IPS-NIHi7 (cell line): Measurements from ENCODE around the gene LMTK3.

Experiments used
- DNase-seq: peaks from one replicate; pipeline ENCODE4 v3.0.0; 2012; ENCODE audit warnings: mixed read lengths; ENCODE audit errors: extremely low spot score

LMTK3 gene

DNA sequence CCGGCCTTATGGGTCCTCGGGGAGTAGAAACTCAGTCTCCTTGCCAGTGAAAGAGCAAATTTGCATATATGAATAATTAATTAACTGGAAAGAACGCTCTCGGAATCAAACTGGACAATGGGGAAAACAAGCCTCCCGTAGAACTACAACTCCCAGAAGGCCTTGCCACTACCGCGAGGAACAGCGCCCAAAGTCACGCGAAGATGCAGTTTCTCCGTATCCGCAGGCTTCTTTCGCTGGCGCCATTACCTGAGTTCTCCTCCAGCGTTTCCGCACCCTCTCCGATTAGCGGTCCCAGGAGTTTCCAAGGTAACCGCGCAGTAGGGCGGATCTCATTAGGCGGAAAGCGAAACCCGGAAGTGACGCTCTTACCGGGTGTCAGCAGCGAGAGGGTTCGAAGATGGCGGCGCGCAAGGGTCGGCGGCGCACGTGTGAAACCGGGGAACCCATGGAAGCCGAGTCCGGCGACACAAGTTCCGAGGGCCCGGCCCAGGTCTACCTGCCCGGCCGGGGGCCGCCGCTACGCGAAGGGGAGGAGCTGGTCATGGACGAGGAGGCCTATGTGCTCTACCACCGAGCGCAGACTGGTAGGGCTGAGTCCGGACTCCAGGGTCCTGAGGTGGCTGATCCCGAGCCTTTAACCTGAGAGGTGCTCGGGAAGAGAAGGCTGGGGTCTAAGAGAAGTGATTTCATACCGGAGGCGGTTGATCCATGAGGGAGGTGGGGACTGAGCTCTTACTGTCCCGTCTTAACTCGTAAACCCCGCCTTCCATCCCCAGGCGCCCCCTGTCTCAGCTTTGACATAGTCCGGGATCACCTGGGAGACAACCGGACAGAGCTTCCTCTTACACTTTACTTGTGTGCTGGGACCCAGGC, 65.8 kb downstream of the LMTK3 start, which contains the start of gene GRWD1:
Gene GRWD1, plus strand, starts transcription at position 378 of the 876 bp plus-strand sequence. Its CDS starts 23 bp downstream, at position 401.
- peak; percentile 93 for DNase-seq

DNA sequence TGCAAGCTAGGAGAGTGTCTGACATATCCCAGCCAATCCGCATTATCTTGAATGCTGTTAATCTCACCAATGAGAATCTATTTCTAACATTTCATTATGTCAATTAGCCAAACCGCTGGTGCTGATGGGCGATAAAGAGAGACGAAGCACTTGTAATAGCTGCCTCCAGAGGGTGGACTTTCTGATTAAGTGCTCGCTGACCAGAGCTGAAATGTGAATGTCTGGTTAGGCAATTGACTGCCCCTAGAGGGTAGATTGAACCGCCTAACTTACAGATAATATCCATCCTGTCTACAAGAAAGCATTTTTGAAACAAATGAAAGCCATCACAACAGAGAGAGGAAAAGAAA, 66.4 kb downstream of the LMTK3 start:
- DNase-seq: peak; percentile 71

DNA sequence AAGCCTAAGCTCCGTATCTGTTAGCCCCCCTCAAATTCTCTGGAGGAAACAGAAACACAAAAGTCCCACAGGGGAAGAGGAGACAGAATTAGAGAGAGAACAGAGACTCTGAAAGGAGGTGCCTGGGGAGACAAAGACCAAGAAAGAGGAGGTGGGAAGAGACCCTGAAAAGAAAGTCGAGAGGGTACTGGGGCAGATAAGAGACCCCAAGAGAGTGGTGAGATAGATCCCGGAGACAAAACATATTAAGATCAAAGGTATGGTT, 66.8 kb downstream of the LMTK3 start:
- no peak for DNase-seq

DNA sequence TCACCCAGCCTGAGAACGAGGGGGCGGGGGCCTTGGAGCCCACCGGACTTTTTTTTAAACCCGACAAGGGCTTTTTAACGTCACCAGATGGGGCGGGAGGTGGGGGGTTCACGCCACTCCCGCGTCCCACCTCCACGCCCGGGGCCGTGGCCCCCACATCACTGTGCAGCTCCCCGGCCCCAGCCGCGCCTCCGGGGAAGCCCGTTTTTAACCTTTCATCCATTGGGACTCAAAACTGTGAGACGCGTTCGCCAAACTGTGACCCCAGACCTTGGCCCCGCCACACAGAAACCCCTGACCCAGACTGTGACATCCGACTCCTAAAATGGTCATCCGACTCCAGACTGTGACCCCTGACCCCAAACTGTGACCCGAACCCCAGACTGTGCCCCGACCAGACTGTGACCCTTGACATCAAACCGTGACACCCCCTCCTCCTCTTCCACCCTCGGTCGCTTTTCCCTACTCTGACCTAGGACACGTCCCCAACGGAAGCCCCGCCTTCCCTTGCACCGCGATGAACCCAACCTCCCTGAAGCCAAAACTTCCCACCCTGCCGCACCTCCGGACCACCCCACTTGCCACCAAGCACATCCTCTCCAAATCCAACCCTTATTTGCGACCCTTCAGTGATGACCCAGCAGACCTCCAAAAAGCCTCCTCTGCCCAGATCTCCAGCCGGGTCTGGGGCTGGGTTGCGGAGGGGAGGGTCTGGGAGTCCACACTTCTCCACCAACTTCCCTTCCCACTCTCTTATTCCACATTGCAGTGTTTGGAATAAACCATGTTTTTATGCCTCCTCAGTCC, 67.3 kb downstream of the LMTK3 start:
- no peak for DNase-seq

DNA sequence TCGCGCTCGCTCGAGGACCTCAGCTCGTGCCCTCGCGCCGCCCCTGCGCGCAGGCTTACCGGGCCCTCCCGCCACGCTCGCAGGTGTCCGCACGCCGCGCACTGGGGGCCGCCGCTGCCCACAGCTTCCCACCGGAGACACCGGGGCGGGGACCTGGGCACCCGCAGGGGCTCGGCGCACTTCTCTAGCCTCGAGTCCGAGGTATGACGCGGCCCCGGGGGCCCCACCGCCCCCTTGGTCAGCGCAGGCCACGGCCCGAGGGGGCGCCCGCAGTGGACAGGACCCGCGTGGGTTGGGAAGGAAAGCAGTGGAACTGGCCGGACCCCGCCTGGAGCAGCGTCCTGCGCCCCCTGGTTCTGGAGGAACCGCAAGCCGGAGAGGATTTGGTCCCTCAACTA, 67.9 kb downstream of the LMTK3 start:
- no peak for DNase-seq

DNA sequence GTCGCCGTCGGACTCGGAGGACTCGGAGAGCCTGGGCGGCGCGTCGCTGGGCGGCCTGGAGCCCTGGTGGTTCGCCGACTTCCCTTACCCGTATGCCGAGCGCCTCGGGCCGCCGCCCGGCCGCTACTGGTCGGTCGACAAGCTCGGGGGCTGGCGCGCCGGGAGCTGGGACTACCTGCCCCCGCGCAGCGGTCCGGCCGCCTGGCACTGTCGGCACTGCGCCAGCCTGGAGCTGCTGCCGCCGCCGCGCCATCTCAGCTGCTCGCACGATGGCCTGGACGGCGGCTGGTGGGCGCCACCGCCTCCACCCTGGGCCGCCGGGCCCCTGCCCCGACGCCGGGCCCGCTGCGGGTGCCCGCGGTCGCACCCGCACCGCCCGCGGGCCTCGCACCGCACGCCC, 68.4 kb downstream of the LMTK3 start:
- peak; percentile 34 for DNase-seq

DNA sequence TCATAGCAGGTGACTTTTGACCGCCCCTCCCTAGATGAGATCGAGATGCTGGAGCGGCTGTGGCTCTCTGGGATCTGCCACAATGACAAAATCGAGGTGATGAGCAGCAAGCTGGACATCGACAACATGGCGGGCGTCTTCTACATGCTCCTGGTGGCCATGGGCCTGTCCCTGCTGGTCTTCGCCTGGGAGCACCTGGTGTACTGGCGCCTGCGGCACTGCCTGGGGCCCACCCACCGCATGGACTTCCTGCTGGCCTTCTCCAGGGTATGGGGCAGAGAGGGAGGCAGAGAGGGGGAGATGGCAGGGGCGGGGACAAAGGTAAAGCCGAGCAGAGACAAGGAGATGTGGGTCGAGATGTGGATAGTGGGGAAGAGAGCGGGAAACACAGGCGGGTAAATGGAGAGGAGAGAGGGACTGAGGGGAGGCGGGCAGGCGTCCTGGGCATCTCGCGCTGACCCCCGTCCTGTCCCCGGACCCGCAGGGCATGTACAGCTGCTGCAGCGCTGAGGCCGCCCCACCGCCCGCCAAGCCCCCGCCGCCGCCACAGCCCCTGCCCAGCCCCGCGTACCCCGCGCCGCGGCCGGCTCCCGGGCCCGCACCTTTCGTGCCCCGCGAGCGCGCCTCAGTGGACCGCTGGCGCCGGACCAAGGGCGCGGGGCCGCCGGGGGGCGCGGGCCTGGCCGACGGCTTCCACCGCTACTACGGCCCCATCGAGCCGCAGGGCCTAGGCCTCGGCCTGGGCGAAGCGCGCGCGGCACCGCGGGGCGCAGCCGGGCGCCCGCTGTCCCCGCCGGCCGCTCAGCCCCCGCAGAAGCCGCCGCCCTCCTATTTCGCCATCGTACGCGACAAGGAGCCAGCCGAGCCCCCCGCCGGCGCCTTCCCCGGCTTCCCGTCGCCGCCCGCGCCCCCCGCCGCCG, 69.3 kb downstream of the LMTK3 start:
- peak; percentile 44 for DNase-seq

DNA sequence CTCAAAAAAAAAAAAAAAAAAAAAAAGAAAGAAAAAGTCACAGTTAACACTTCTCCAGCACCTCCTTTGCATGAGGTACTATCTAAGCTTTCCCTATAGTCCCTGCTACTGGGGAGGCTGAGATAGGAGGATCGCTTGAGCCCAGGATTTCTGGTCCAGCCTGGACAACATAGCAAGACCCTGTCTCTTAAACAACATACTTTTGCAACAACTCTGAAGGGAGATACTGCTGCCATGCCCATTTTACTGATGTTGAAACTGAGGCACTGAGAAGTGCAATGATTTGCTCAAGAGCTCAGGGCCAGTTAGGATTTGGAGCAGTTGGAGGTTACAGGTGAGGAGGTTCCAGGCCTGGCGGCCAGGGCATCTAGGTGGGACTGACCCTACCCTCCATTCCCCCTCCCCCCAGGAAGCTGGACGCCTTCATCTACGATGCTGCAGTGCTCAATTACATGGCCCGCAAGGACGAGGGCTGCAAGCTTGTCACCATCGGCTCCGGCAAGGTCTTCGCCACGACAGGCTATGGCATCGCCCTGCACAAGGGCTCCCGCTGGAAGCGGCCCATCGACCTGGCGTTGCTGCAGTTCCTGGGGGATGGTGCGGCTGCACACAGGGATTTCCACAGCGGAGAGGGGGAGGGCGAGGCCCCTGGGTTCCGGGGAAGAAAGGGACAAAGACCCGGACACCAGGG, 70.1 kb downstream of the LMTK3 start:
- DNase-seq: no peak

DNA sequence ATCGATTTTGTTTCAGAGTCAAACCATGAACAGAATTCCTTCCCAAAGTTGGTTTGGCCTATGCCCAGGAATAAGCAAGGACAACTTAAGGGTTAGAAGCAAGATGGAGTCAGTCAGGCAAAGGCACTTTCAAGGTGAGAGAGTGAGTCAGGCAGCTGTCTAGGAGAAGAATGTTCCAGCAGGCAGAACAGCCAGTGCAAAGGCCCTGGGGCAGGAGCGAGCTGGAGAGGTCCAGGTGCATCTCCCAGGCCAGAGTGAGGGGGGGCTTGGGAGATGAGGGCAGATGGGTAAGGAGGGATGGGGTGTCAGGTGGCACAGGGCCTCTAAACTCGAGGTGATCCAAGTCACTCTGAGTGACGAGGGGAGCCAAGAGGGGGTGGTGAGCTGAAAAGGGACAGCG, 75.0 kb downstream of the LMTK3 start:
- DNase-seq: no peak
